HepG2 (cell line): ENCODE measurements around the gene DCAF4. TPM values are rescaled to one million over a fixed set of nuclear protein-coding genes. Genes with fewer than 3 reads are reported as not detected.

Source experiments
- ATAC-seq: fragments of 200-7000 bp; cut with Tn5 transposase; 3 replicates; pipeline ENCODE4 v1.9.1; 2020; ENCODE audit warnings: mild to moderate bottlenecking, moderate library complexity
- BruUV-seq: library from RNA; stranded (reverse); fragments of 400-500 nt; replicated peaks from 2 replicates; lab custom pipeline; 2021; lab: Mats Ljungman, UMichigan
- CTCF ChIA-PET: fragments of 300-600 bp; formaldehyde crosslinking; extraction: SDS; loops from one replicate; lab custom pipeline; 2021; ENCODE audit warnings: low total read pairs, inconsistent platforms, low intra/inter-chr PET ratio; lab: Yijun Ruan, JAX
- POLR2A ChIA-PET: fragments of 350-600 bp; sonication (Branson Sonifier 250); formaldehyde crosslinking; loops from one replicate; lab custom pipeline; 2020; ENCODE audit warnings: antibody characterized with exemption, inconsistent platforms; lab: Yijun Ruan, JAX
- DNase-seq: peaks from one replicate; pipeline ENCODE4 v3.0.0-alpha.2; 2015; ENCODE audit warnings: low spot score
- FAIRE-seq: peaks from 3 replicates; lab custom pipeline; 2011; peaks lifted over from hg19 to GRCh38; lab: Jason Lieb, UNC
- H2AFZ ChIP-seq: one replicate; pipeline ENCODE4 v1.6.1; 2011; ENCODE audit warnings: low read length, inconsistent platforms
- H3K27ac ChIP-seq: fragments of 300-600 bp; 3 replicates; pipeline ENCODE4 v1.8.0; 2011; ENCODE audit warnings: mixed run types, mild to moderate bottlenecking, mixed read lengths, low read length, inconsistent platforms; ENCODE audit not compliant: insufficient read depth; ENCODE audit errors: extremely low read length
- H3K27me3 ChIP-seq, 2 experiments: fragments of 200-600 bp in 1 of 2; 2 replicates in 1 of 2; 3 replicates in 1 of 2; pipeline versions ENCODE4 v1.6.0 to v1.8.0; 2011; ENCODE audit warnings: low read length in 2 of 2, mild to moderate bottlenecking in 2 of 2, moderate library complexity in 2 of 2, inconsistent platforms in 1 of 2; ENCODE audit not compliant: insufficient read depth in 2 of 2, control insufficient read depth in 1 of 2
- H3K36me3 ChIP-seq, 2 experiments: fragments of 200-600 bp in 1 of 2; replicated peaks in 1 of 2; 2 replicates in 1 of 2; 3 replicates in 1 of 2; pipeline versions ENCODE4 v1.5.1 to v1.8.0; 2011; ENCODE audit warnings: low read length in 2 of 2, inconsistent platforms in 1 of 2; ENCODE audit not compliant: insufficient read depth in 2 of 2, control insufficient read depth in 1 of 2
- H3K4me1 ChIP-seq: 2 replicates; pipeline ENCODE4 v1.5.1; 2012; ENCODE audit warnings: low read length, inconsistent platforms; ENCODE audit not compliant: insufficient read depth
- H3K4me2 ChIP-seq: 2 replicates; pipeline ENCODE4 v1.6.0; 2011; ENCODE audit warnings: low read depth, low read length, inconsistent platforms
- H3K4me3 ChIP-seq, 3 experiments: fragments of 200-600 bp in 1 of 3; sonication (generic), shearing (Covaris generic) in 1 of 3; replicated peaks in 1 of 3; 2 replicates each; pipeline ENCODE4 v1.5.1; 2011 to 2016; ENCODE audit warnings: low read length in 3 of 3, inconsistent platforms in 2 of 3, low read depth in 2 of 3, mild to moderate bottlenecking in 2 of 3, control low read depth in 1 of 3, mixed read lengths in 1 of 3; ENCODE audit not compliant: insufficient read depth in 1 of 3
- H3K79me2 ChIP-seq: one replicate; pipeline ENCODE4 v1.6.1; 2011; ENCODE audit warnings: low read length, inconsistent platforms; ENCODE audit not compliant: insufficient read depth
- H3K9ac ChIP-seq: 2 replicates; pipeline ENCODE4 v1.6.0; 2011; ENCODE audit warnings: mild to moderate bottlenecking, low read depth, low read length, inconsistent platforms; ENCODE audit not compliant: insufficient read depth
- H3K9me3 ChIP-seq: 2 replicates; pipeline ENCODE4 v1.5.1; 2012; ENCODE audit warnings: mild to moderate bottlenecking, low read length
- H4K20me1 ChIP-seq: 2 replicates; pipeline ENCODE4 v1.6.0; 2011; ENCODE audit warnings: inconsistent platforms, mild to moderate bottlenecking, low read length, moderate library complexity; ENCODE audit not compliant: insufficient read depth
- ATAD3A ChIP-seq: sonication (generic); formaldehyde crosslinking; IDR thresholded peaks from 2 replicates; pipeline ENCODE4 v1.4.0; 2020; ENCODE audit warnings: missing genetic modification reagents
- CBX2 ChIP-seq, 2 experiments: fragments of 200-600 bp in 1 of 2; sonication (generic); formaldehyde crosslinking in 1 of 2; IDR thresholded peaks; 2 replicates each; pipeline versions ENCODE4 v1.7.0 to v1.8.1; 2018 to 2022; ENCODE audit warnings: low read depth in 2 of 2, low read length in 1 of 2, mild to moderate bottlenecking in 1 of 2, missing genetic modification reagents in 1 of 2
- E2F5 ChIP-seq: sonication (generic); formaldehyde crosslinking; conservative IDR thresholded peaks from 2 replicates; pipeline ENCODE4 v1.4.0; 2020; ENCODE audit warnings: missing genetic modification reagents
- GPN1 ChIP-seq: sonication (generic); formaldehyde crosslinking; IDR thresholded peaks from 2 replicates; pipeline ENCODE4 v1.5.1; 2020; ENCODE audit warnings: missing genetic modification reagents, borderline replicate concordance
- HMGXB4 ChIP-seq, 2 experiments: sonication (generic) in 1 of 2; formaldehyde crosslinking in 1 of 2; IDR thresholded peaks; 2 replicates each; pipeline versions ENCODE4 v1.4.0 to v1.6.1; 2018 to 2020; ENCODE audit warnings: missing genetic modification reagents in 2 of 2, borderline replicate concordance in 1 of 2, low read depth in 1 of 2, mild to moderate bottlenecking in 1 of 2, missing biosample characterization in 1 of 2
- KLF11 ChIP-seq: IDR thresholded peaks from 2 replicates; pipeline ENCODE4 v1.6.1; 2016; ENCODE audit warnings: missing compliant biosample characterization
- PAWR ChIP-seq: sonication (generic); formaldehyde crosslinking; IDR thresholded peaks from 2 replicates; pipeline ENCODE4 v1.4.0; 2020; ENCODE audit warnings: missing genetic modification reagents, mild to moderate bottlenecking, borderline replicate concordance
- SMARCE1 ChIP-seq: fragments of 450-650 bp; IDR thresholded peaks from 2 replicates; pipeline ENCODE4 v1.6.1; 2017; ENCODE audit warnings: borderline replicate concordance
- SUZ12 ChIP-seq: fragments of 150-350 bp; IDR thresholded peaks from 2 replicates; pipeline ENCODE4 v1.6.1; 2014; ENCODE audit warnings: low read depth, low read length
- ZBTB7B ChIP-seq: sonication (generic); formaldehyde crosslinking; IDR thresholded peaks from 2 replicates; pipeline ENCODE4 v1.4.0; 2020; ENCODE audit warnings: missing genetic modification reagents
- ZNF674 ChIP-seq: sonication (generic); formaldehyde crosslinking; IDR thresholded peaks from 2 replicates; pipeline ENCODE4 v1.5.0; 2020; ENCODE audit warnings: low read depth, mild to moderate bottlenecking, missing genetic modification reagents
- WGBS: methylation state at CpG from one replicate; pipeline ENCODE4 v1.1.6; 2017; ENCODE audit warnings: low lambda C conversion rate; 5-methylcytosine and 5-hydroxymethylcytosine counted together
- in situ Hi-C: cut with HindIII; loops from 2 replicates; pipeline ENCODE4 v1.10.0; 2017; ENCODE audit warnings: low pct_unique_long_range_greater_than_20kb; ENCODE audit not compliant: extremely low pct_ligation_motif_present
- intact Hi-C: fragments of 100-400 bp; cut with micrococcal nuclease; formaldehyde crosslinking; loops from one replicate; pipeline ENCODE4 v1.10.0; 2022; ENCODE audit not compliant: unreplicated experiment
- polyA plus RNA-seq, 8 experiments: library from polyadenylated mRNA; depleted of rRNA in 3 of 8; stranded (reverse) in 7 of 8; unstranded in 1 of 8; fragments of >200 nt; fragmentation: Illumina TruSeq in 4 of 8; extraction: Trizol in 4 of 8; gene quantifications; 2 replicates each; pipeline versions ENCODE4 v1.2.1 to v1.2.3, GENCODE V29; 2011 to 2016; ENCODE audit warnings: low read depth in 4 of 8, missing spikeins in 1 of 8, mixed read lengths in 1 of 8; ENCODE audit not compliant: insufficient read depth in 1 of 8
- total RNA-seq, 5 experiments: library from RNA; depleted of rRNA; stranded (reverse); fragments of >200 nt; fragmentation: Illumina TruSeq; extraction: Trizol; gene quantifications; 2 replicates each; pipeline ENCODE4 v1.2.3, GENCODE V29; 2016; ENCODE audit warnings: low read depth in 1 of 5

DCAF4 gene
- total and polyA plus RNA-seq, 2 of the 13 experiments (the other 11 are each of a cell fraction or from before 2014, with no cell fraction given): 18.8 to 21.1 TPM

GRCh38 chr14:72883961-72884360, 42.3 kb upstream of the DCAF4 start:
- 74% methylated on average over 4 of the region's 4 CpGs for WGBS
- no peaks in the 10 kb centered on the region for H3K79me2 ChIP-seq

DNA sequence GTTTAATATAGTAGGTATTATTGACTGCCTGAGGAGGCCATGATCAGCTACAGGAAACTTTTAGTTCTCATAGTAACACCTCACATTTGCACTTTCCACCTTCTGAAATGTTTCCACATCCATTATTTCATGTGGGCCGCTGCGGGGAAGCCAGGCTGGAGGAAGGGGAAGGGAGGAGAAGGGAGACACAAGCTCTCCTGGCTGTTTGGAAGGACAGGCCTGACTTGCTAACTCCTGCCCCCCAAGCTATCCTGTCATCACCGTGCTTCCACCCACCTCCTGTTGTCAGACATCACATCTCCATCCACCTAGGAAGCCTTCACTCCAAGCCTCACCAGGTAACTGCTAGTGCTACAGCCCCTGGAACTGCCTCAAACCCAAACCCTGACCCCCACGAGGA, 41.9 kb upstream of the DCAF4 start:
- Histone ChIP-seq H3K79me2 (no peaks in the 10 kb centered on the region), H3K9me3 (no peaks in the 10 kb centered on the region), H3K27me3 (peaks cover 5% of the 10 kb centered on the region in 2 experiments; a peak in 4 of 5 replicates), H3K4me1 (no peaks in the 10 kb centered on the region), H3K4me2 (no peak overlapping the region), H4K20me1 (no peaks in the 10 kb centered on the region), H3K4me3 (no peak overlapping the region), H3K36me3 (no peaks in the 10 kb centered on the region), H2AFZ (no peak overlapping the region), H3K27ac (no peak overlapping the region), H3K9ac (no peak overlapping the region)
- intact Hi-C loops (no loop called here), in situ Hi-C loops (no loop called here)
- CTCF ChIA-PET: no interaction called here
- ATAC-seq (no peak), FAIRE-seq (no peak), DNase-seq (no peak)
- no TSS peak for BruUV-seq
- 0% methylated on average over 4 of the region's 4 CpGs for WGBS
- TF ChIP-seq KLF11 (CRISPR knock-in tag) (no peak), HMGXB4 (CRISPR knock-in tag; IDR thresholded peaks at IDR 0.05; ENCODE audit: borderline replicate concordance in 1 of 2, low read depth in 1 of 2) (no peak), GPN1 (CRISPR knock-in tag) (no peak)
- POLR2A ChIA-PET: no interaction called here

More at GRCh38 chr14:72883961-72884360, 42.3 kb upstream of the DCAF4 start:
- no peak overlapping the region for H3K27ac ChIP-seq
- no TSS peak for BruUV-seq
- H3K9me3 ChIP-seq: no peaks in the 10 kb centered on the region
- in situ Hi-C loops: no loop called here
- no peak overlapping the region for H3K4me3 ChIP-seq
- H3K4me2 ChIP-seq: no peak overlapping the region
- H3K9ac ChIP-seq: no peak overlapping the region
- FAIRE-seq (no peak), DNase-seq (no peak), ATAC-seq (no peak)
- no peaks in the 10 kb centered on the region for H4K20me1 ChIP-seq
- no peaks in the 10 kb centered on the region for H3K36me3 ChIP-seq
- TF ChIP-seq PAWR (CRISPR knock-in tag): no peak
- no peak for TF ChIP-seq SMARCE1
- no peak for TF ChIP-seq ZBTB7B (CRISPR knock-in tag)
- no peak for TF ChIP-seq ZNF674
- TF ChIP-seq CBX2 (IDR thresholded peaks at IDR 0.05; ENCODE audit: low read depth, low read length): no peak
- TF ChIP-seq CBX2 (CRISPR knock-in tag; IDR thresholded peaks at IDR 0.05; ENCODE audit: low read depth): no peak
- TF ChIP-seq SUZ12: no peak
- TF ChIP-seq ATAD3A (CRISPR knock-in tag): no peak
- no peak for TF ChIP-seq E2F5 (CRISPR knock-in tag)
- TF ChIP-seq, all 625 proteins: peak for 0
- Histone ChIP-seq H3K27me3 (peaks cover under 1 to 5% of the 10 kb centered on the region in 2 experiments; a peak in 3 of 5 replicates), H3K4me1 (no peaks in the 10 kb centered on the region), H2AFZ (no peak overlapping the region)
- intact Hi-C loops: no loop called here
- ChIA-PET CTCF (no interaction called here), POLR2A (no interaction called here)
